Keratinocyte (primary cell): ENCODE data around the gene SKOR1. TPM values are rescaled to one million over a fixed set of nuclear protein-coding genes. Genes with fewer than 3 reads are reported as not detected.

Experiments
- DNase-seq: peaks from one replicate; pipeline ENCODE4 v3.0.0-alpha.2; 2011; ENCODE audit warnings: low read depth, missing footprints, low spot score
- FAIRE-seq: peaks from 2 replicates; lab custom pipeline; 2011; peaks lifted over from hg19 to GRCh38; lab: Jason Lieb, UNC
- H2AFZ ChIP-seq: 2 replicates; pipeline ENCODE4 v1.6.0; 2012; ENCODE audit warnings: low read length, control low read depth, inconsistent platforms; ENCODE audit not compliant: control insufficient read depth
- H3K27ac ChIP-seq: 2 replicates; pipeline ENCODE4 v1.5.1; 2011; ENCODE audit warnings: low read length; ENCODE audit not compliant: control insufficient read depth, insufficient read depth
- H3K27me3 ChIP-seq: 3 replicates; pipeline ENCODE4 v1.6.0; 2011; ENCODE audit warnings: low read length; ENCODE audit not compliant: control insufficient read depth, insufficient read depth; ENCODE audit errors: extremely low read depth
- H3K36me3 ChIP-seq, 2 experiments: 2 replicates in 1 of 2; 3 replicates in 1 of 2; pipeline ENCODE4 v1.5.1; 2011; ENCODE audit warnings: low read length in 2 of 2, mild to moderate bottlenecking in 1 of 2; ENCODE audit not compliant: control insufficient read depth in 2 of 2, insufficient read depth in 2 of 2; ENCODE audit errors: extremely low read depth in 1 of 2
- H3K4me1 ChIP-seq: 3 replicates; pipeline ENCODE4 v1.5.1; 2011; ENCODE audit warnings: low read length; ENCODE audit not compliant: control insufficient read depth, insufficient read depth; ENCODE audit errors: extremely low read depth
- H3K4me2 ChIP-seq: 3 replicates; pipeline ENCODE4 v1.6.0; 2011; ENCODE audit warnings: low read depth, low read length; ENCODE audit not compliant: control insufficient read depth, insufficient read depth; ENCODE audit errors: extremely low read depth
- H3K4me3 ChIP-seq, 3 experiments: fragments of 200-600 bp in 1 of 3; sonication (generic) in 1 of 3; 2 replicates in 2 of 3; 3 replicates in 1 of 3; pipeline ENCODE4 v1.5.1; 2011 to 2016; ENCODE audit warnings: low read length in 3 of 3, mild to moderate bottlenecking in 3 of 3, control low read depth in 2 of 3, inconsistent platforms in 1 of 3, low read depth in 1 of 3, mixed read lengths in 1 of 3, mixed run types in 1 of 3, moderate library complexity in 1 of 3; ENCODE audit not compliant: control insufficient read depth in 2 of 3, insufficient read depth in 2 of 3; ENCODE audit errors: extremely low read depth in 1 of 3
- H3K79me2 ChIP-seq: 2 replicates; pipeline ENCODE4 v1.6.0; 2012; ENCODE audit warnings: low read length; ENCODE audit not compliant: control insufficient read depth, insufficient read depth
- H3K9ac ChIP-seq: 3 replicates; pipeline ENCODE4 v1.6.0; 2011; ENCODE audit warnings: low read length; ENCODE audit not compliant: control insufficient read depth, insufficient read depth; ENCODE audit errors: extremely low read depth
- H3K9me1 ChIP-seq: 3 replicates; pipeline ENCODE4 v1.6.0; 2011; ENCODE audit warnings: low read length; ENCODE audit not compliant: control insufficient read depth, insufficient read depth; ENCODE audit errors: extremely low read depth
- H3K9me3 ChIP-seq: 2 replicates; pipeline ENCODE4 v1.5.1; 2012; ENCODE audit warnings: low read depth, low read length; ENCODE audit not compliant: control insufficient read depth
- H4K20me1 ChIP-seq: 3 replicates; pipeline ENCODE4 v1.6.0; 2011; ENCODE audit warnings: low read length; ENCODE audit not compliant: control insufficient read depth, insufficient read depth; ENCODE audit errors: extremely low read depth
- EZH2 ChIP-seq: IDR thresholded peaks from one replicate; pipeline ENCODE4 v1.6.1; 2012; ENCODE audit warnings: inconsistent platforms, mild to moderate bottlenecking, low read length, moderate library complexity
- dilution Hi-C: fragments of 300-500 bp; cut with MboI; formaldehyde crosslinking; loops from one replicate; pipeline ENCODE4 v1.7.0; 2020; ENCODE audit warnings: low sequenced_read_pairs; ENCODE audit not compliant: extremely low pct_ligation_motif_present
- polyA plus RNA-seq, 5 experiments: library from polyadenylated mRNA; depleted of rRNA in 3 of 5; stranded (reverse) in 3 of 5; stranded (forward) in 1 of 5; unstranded in 1 of 5; fragments of >200 nt; gene quantifications; 1 replicate in 1 of 5; 2 replicates in 3 of 5; 3 replicates in 1 of 5; pipeline versions ENCODE4 v1.2.1 to v1.2.3, GENCODE V29; 2011 to 2012; ENCODE audit warnings: missing spikeins in 2 of 5, low read depth in 1 of 5, low replicate concordance in 1 of 5
- TF ChIP-seq, protein P1 (sequence below), 3 experiments: IDR thresholded peaks in 1 of 3; conservative IDR thresholded peaks in 1 of 3; optimal IDR thresholded peaks in 1 of 3; 2 replicates in 2 of 3; 3 replicates in 1 of 3; pipeline versions ENCODE3 to v1.5.1; 2011; ENCODE audit warnings: low read length in 3 of 3, mild to moderate bottlenecking in 3 of 3, moderate library complexity in 2 of 3, control low read depth in 1 of 3, inconsistent platforms in 1 of 3; ENCODE audit not compliant: insufficient read depth in 2 of 3; ENCODE audit errors: extremely low read depth in 1 of 3

The SKOR1 gene
- polyA plus RNA-seq, 1 donor (not counting 4 experiments of a cell fraction or from before 2014, with no cell fraction given), result 0.03 TPM

DNA sequence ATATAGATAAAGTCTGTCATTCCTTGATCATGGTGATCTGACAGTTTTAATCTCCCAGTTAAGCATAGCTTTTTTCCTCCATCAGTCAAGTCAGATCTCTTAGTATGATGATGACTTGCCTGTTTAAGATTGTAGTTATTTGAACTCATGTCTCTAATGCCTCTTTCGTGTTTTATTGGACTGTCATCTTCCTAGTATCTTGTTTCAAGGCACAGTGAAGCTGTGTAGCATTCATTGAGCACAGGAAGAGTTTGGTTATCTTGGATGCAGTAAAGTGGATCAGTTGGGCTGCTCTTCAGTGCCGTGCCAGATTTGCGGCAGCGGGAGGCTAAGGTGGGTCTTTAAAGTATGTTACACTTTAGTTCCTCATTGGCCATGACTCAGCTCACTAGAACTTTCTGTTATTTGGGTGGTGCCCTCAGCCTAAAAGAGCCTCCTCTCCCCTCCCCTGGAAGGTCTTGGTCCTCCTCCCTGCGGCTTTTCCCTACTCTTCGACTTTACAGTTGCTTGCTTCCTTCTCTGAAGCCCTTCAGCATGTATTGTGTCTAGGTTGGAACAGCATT is 45.7 kb upstream of the SKOR1 start:
- no peak overlapping the region for H3K4me2 ChIP-seq
- no peak overlapping the region for H2AFZ ChIP-seq
- DNase-seq, result no peak
- no peaks in the 10 kb centered on the region for H3K36me3 ChIP-seq
- dilution Hi-C loops, result no loop called here
- FAIRE-seq, result peak; percentile 34
- TF ChIP-seq, protein P1, sequence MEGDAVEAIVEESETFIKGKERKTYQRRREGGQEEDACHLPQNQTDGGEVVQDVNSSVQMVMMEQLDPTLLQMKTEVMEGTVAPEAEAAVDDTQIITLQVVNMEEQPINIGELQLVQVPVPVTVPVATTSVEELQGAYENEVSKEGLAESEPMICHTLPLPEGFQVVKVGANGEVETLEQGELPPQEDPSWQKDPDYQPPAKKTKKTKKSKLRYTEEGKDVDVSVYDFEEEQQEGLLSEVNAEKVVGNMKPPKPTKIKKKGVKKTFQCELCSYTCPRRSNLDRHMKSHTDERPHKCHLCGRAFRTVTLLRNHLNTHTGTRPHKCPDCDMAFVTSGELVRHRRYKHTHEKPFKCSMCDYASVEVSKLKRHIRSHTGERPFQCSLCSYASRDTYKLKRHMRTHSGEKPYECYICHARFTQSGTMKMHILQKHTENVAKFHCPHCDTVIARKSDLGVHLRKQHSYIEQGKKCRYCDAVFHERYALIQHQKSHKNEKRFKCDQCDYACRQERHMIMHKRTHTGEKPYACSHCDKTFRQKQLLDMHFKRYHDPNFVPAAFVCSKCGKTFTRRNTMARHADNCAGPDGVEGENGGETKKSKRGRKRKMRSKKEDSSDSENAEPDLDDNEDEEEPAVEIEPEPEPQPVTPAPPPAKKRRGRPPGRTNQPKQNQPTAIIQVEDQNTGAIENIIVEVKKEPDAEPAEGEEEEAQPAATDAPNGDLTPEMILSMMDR (optimal IDR thresholded peaks at IDR 0.05 in 1 of 3, IDR thresholded peaks at IDR 0.05 in 1 of 3, conservative IDR thresholded peaks at IDR 0.05 in 1 of 3; ENCODE audit: extremely low read depth in 1 of 3, insufficient read depth in 2 of 3, low read length in 3 of 3), result no peak
- no peak for TF ChIP-seq EZH2
- no peak overlapping the region for H3K4me3 ChIP-seq
- H4K20me1 ChIP-seq, result no peaks in the 10 kb centered on the region
- no peaks in the 10 kb centered on the region for H3K79me2 ChIP-seq
- H3K9ac ChIP-seq, result no peak overlapping the region
- no peak overlapping the region for H3K27ac ChIP-seq
- no peaks in the 10 kb centered on the region for H3K4me1 ChIP-seq
- H3K27me3 ChIP-seq, result no peaks in the 10 kb centered on the region
- H3K9me3 ChIP-seq, result no peaks in the 10 kb centered on the region
- no peaks in the 10 kb centered on the region for H3K9me1 ChIP-seq

- Histone ChIP-seq H3K27me3 (no peaks in the 10 kb centered on the region), H3K9ac (no peak overlapping the region), H3K36me3 (peaks cover 0 to 1% of the 10 kb centered on the region in 2 experiments), H2AFZ (no peak overlapping the region), H4K20me1 (no peaks in the 10 kb centered on the region), H3K27ac (no peak overlapping the region), H3K9me1 (peaks cover 2% of the 10 kb centered on the region), H3K4me2 (no peak overlapping the region), H3K4me3 (no peak overlapping the region), H3K4me1 (no peaks in the 10 kb centered on the region), H3K9me3 (no peaks in the 10 kb centered on the region), H3K79me2 (no peaks in the 10 kb centered on the region)
- no peak for TF ChIP-seq EZH2
- TF ChIP-seq, protein P1 (optimal IDR thresholded peaks at IDR 0.05 in 1 of 3, IDR thresholded peaks at IDR 0.05 in 1 of 3, conservative IDR thresholded peaks at IDR 0.05 in 1 of 3; ENCODE audit: extremely low read depth in 1 of 3, insufficient read depth in 2 of 3, low read length in 3 of 3), result no peak
- dilution Hi-C loops, result no loop called here
- no peak for FAIRE-seq
- DNase-seq, result no peak
Measured at GRCh38 chr15:67781061-67781460, 44.2 kb upstream of the SKOR1 start.
